Measurements from ENCODE around the gene SEL1L3. TPM values are rescaled to one million over a fixed set of nuclear protein-coding genes. Genes with fewer than 3 reads are reported as not detected.

SEL1L3 gene
- total RNA-seq, 1 donor from 2014 or later = 62.7 TPM

DNA sequence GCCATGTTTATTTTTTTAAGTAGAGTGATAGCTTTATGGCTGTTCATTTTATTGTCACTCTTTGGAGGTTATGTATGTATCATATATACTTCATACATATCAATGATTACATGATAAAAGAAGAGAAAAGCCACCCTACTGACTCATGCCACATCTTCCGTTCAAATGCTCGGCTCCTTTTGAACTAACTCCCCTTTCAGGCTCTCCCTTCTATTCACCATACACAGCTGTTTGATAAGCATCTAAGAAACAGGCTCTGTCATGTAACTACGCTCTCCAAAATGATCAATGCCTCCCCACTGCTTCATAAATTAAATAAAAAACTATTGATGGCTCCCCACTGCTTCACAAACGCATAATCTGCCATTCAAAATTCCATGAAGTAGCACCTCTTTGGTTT lies 89.4 kb downstream of the SEL1L3 start:
- Mint-ChIP-seq H3K27me3 (no peaks in the 10 kb centered on the region), H3K9me3 (ENCODE audit: low read depth) (peaks cover 7% of the 10 kb centered on the region), H3K4me3 (ENCODE audit: low read depth) (no peak overlapping the region), H3K27ac (no peak overlapping the region), H3K4me1 (ENCODE audit: low read depth) (no peaks in the 10 kb centered on the region), H3K36me3 (ENCODE audit: insufficient read depth) (peaks cover 28% of the 10 kb centered on the region)
- no peak for DNase-seq (ENCODE audit: low spot score, unreplicated experiment)
- TF ChIP-seq, protein P1, sequence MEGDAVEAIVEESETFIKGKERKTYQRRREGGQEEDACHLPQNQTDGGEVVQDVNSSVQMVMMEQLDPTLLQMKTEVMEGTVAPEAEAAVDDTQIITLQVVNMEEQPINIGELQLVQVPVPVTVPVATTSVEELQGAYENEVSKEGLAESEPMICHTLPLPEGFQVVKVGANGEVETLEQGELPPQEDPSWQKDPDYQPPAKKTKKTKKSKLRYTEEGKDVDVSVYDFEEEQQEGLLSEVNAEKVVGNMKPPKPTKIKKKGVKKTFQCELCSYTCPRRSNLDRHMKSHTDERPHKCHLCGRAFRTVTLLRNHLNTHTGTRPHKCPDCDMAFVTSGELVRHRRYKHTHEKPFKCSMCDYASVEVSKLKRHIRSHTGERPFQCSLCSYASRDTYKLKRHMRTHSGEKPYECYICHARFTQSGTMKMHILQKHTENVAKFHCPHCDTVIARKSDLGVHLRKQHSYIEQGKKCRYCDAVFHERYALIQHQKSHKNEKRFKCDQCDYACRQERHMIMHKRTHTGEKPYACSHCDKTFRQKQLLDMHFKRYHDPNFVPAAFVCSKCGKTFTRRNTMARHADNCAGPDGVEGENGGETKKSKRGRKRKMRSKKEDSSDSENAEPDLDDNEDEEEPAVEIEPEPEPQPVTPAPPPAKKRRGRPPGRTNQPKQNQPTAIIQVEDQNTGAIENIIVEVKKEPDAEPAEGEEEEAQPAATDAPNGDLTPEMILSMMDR (IDR thresholded peaks at IDR 0.05; ENCODE audit: unreplicated experiment) = no peak

DNA sequence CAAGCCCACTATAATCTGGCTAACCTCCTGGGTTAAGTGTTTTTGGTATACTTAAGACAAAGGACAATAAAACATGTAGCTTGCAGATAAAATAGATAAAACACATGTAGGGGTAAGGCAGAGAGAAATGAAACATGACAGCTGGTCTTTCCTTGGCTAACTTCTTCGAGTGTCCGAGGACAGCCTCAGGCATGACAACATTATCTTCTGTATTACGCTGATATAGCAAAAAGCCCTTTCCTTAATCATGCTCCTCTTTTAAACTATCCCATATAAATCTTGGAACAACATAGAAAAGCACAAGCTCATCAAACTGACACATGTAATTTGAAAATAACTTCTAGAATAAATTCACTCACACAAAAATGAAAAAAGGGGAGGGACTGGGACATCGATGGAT lies 91.1 kb downstream of the SEL1L3 start:
- TF ChIP-seq, protein P1 (IDR thresholded peaks at IDR 0.05; ENCODE audit: unreplicated experiment) = no peak
- Mint-ChIP-seq H3K9me3 (ENCODE audit: low read depth) (no peaks in the 10 kb centered on the region), H3K36me3 (ENCODE audit: insufficient read depth) (peaks cover 15% of the 10 kb centered on the region)

DNA sequence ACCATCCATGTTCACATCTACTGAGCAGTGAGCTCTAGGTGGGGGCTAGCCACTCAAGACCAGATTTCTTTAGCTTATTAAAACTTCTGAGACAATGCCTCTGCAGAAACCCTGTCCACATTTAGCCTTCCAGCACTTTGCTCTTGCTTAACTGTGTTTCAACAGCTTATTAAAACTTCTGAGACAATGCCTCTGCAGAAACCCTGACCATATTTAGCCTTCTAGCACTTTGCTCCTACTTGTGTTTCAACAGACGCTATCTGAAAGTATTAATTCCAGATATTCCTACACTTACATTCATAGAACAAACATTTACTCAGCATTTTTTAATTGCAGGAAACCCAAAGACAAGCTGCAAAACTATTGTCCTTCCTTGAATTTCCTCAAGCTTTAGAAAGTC lies 91.9 kb downstream of the SEL1L3 start:
- Mint-ChIP-seq H3K36me3 (ENCODE audit: insufficient read depth) (peaks cover 14% of the 10 kb centered on the region), H3K27ac (no peak overlapping the region), H3K4me1 (ENCODE audit: low read depth) (no peaks in the 10 kb centered on the region)

More for the DNA sequence above, 91.1 kb downstream of the SEL1L3 start:
- H3K4me1 Mint-ChIP-seq (ENCODE audit: low read depth) = no peaks in the 10 kb centered on the region
- no peaks in the 10 kb centered on the region for H3K27me3 Mint-ChIP-seq
- H3K27ac Mint-ChIP-seq = no peak overlapping the region
- no peak for DNase-seq (ENCODE audit: low spot score, unreplicated experiment)
- H3K4me3 Mint-ChIP-seq (ENCODE audit: low read depth) = no peak overlapping the region

DNA sequence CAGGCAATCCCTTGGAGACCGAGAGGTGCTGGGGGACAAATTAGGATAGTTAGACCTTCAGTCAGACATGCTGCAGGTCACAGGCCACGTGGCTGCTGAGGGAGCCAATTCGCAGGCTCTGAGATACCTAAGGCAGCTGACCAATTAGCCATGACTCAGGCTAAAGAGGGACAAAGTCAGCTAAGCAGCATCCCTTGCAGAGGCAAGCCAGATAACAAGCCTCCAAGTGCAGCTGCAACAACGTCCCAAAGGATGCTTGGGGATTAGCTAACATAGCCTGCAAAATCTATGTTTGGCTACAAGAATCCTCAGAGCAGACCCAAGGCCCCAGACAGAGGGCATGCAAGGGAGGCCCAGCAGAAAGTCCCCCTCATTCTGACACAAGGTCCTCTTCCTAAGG lies 93.5 kb downstream of the SEL1L3 start:
- no peak overlapping the region for H3K27ac Mint-ChIP-seq

More for the DNA sequence above, 91.9 kb downstream of the SEL1L3 start:
- no peak for DNase-seq (ENCODE audit: low spot score, unreplicated experiment)
- H3K27me3 Mint-ChIP-seq = no peaks in the 10 kb centered on the region
- H3K9me3 Mint-ChIP-seq (ENCODE audit: low read depth) = no peaks in the 10 kb centered on the region
- TF ChIP-seq, protein P1 (IDR thresholded peaks at IDR 0.05; ENCODE audit: unreplicated experiment) = no peak
- no peak overlapping the region for H3K4me3 Mint-ChIP-seq (ENCODE audit: low read depth)

DNA sequence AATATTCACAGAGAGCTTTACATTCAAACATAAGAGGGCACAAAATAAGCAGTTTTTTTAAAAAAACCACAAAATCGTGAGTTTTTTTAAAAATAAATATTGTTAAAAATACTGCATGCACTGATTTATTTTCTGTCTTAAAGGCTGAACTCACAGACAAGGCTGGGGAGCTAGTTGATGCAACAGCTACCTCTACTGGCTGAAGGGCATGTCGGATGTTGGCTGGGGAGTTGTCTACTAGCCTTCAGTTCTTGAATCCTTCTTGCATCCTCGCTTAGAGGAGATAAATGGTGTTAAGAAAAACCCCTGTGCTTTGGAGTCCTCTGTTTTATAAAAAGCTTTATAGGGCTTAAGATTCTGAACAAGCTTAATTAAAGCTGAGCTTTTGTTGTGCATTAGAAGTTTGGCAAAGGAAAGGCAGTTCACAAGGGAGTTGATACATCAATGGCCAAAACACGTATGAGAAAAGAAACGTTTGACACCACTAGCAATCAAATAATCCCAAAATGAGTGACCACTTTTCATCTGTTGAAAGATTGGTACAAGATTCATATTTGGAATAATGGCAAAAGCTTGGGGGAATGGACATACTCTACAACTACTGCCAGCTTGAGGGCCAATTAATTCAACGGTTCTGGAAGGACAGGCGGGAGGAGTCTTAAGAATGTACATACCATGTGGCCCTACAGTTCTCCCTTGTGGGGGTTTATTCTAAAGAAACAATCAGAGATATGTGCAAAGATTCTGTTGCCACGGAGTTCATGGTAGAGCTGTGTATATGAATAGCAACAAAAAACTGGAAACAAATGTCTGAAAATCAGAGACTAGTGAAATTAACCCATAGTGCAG lies 94.7 kb downstream of the SEL1L3 start:
- peak; percentile 23 for DNase-seq (ENCODE audit: low spot score, unreplicated experiment)
- H3K4me1 Mint-ChIP-seq (ENCODE audit: low read depth) = no peaks in the 10 kb centered on the region
- H3K9me3 Mint-ChIP-seq (ENCODE audit: low read depth) = no peaks in the 10 kb centered on the region
- TF ChIP-seq, protein P1 (IDR thresholded peaks at IDR 0.05; ENCODE audit: unreplicated experiment) = peak; percentile 93
- no peak overlapping the region for H3K4me3 Mint-ChIP-seq (ENCODE audit: low read depth)
- H3K27me3 Mint-ChIP-seq = no peaks in the 10 kb centered on the region
- peaks cover 10% of the 10 kb centered on the region for H3K36me3 Mint-ChIP-seq (ENCODE audit: insufficient read depth)
- H3K27ac Mint-ChIP-seq = no peak overlapping the region

More for the DNA sequence above, 93.5 kb downstream of the SEL1L3 start:
- no peaks in the 10 kb centered on the region for H3K9me3 Mint-ChIP-seq (ENCODE audit: low read depth)
- no peak overlapping the region for H3K4me3 Mint-ChIP-seq (ENCODE audit: low read depth)
- TF ChIP-seq, protein P1 (IDR thresholded peaks at IDR 0.05; ENCODE audit: unreplicated experiment) = no peak
- H3K36me3 Mint-ChIP-seq (ENCODE audit: insufficient read depth) = peaks cover 14% of the 10 kb centered on the region
- H3K4me1 Mint-ChIP-seq (ENCODE audit: low read depth) = no peaks in the 10 kb centered on the region
- no peaks in the 10 kb centered on the region for H3K27me3 Mint-ChIP-seq
- DNase-seq (ENCODE audit: low spot score, unreplicated experiment) = no peak
